ENCODE measurements around the gene ARL5A.
"Not testable (repeated sequence)": the region's sequence is repeated elsewhere in the genome, so short reads cannot be mapped to it uniquely, and the experiment has no call there.

Gene ARL5A

DNA sequence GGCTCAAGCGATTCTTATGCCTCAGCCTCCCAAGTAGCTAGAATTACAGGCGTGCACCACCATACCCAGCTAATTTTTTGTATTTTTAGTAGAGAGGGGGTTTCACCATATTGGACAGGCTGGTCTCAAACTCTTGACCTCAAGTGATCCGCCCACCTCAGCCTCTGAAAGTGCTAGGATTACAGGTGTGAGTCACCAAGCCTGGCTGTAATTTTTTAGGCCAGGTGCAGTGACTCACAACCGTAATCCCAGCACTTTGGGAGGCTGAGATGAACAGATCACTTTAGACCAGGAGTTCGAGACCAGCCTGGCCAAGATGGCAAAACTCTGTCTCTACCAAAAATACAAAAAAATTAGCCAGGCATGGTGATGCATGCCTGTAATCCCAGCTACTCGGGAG is 33.8 kb downstream of the ARL5A start:
- DNase-seq: not testable (repeated sequence)

DNA sequence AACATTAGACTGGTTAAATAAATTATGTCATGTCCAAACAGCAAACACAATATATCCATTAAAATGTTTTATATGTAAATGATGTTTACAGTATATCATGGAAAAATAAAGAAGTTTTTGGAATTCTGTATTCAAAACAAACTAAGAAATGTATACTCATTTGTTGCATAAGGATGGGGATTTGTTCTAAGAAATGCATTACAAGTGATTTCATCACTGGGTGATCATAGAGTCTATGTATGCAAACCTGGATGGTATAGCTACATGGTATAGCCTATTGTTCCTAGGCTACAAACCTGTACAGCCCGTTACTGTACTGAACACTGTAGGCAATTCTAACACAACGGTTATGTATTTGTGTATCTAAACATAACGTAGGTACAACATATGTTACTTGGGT is 35.1 kb downstream of the ARL5A start:
- no peak for DNase-seq

DNA sequence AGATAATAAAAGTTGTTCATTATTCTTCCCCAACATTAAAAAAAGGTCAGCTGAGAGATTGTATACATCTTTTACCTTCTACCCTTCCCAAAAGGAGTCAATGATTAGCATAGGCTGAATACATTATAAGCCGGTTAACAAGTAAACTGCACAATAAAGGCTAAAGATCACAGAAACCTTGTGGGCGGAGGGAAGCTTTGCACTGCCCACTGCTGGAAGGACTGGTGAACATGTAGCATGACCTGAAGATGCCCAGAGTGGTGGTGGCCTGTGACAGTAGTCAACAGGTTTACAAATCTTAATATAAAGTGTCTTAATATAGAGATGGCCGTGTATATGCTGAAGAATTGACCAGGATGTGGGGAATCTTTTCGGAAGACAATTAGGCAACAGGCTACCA is 35.6 kb downstream of the ARL5A start:
- DNase-seq: no peak

DNA sequence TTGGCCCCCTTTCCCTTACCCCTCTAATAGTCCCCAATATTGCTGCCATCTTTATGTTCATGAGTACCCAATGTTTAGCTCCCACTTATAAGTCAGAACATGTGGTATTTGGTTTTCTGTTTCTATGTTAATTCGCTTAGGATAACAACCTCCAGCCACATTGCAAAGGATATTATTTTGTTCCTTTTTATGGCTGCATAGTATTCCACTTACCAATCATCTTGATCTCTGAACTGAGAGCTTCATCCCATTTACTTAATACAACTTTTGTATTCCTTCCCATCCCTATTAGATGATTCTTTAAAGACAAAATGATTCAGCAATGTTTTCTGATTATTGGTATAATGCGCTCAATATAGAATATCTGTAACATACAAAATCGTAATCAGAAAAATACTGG is 36.7 kb downstream of the ARL5A start:
- DNase-seq: no peak

DNA sequence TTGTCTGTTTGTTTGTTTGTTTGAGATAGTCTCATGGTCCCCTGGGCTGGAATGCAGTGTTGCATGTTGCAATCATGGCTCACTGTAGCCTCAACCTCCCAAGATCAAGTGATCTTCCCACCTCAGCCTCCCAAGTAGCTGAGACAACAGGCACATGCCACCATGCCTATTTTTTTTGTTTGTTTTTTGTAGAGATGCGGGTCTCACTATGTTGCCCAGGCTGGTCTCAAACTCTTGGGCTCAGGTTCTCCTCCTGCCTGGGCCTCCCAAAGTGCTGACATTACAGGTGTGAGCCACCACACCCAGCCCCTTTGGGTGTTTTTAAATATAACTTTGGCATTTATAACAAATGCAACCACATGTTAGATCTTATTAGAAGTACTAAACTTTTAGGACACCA is 37.5 kb downstream of the ARL5A start:
- no peak for DNase-seq

DNA sequence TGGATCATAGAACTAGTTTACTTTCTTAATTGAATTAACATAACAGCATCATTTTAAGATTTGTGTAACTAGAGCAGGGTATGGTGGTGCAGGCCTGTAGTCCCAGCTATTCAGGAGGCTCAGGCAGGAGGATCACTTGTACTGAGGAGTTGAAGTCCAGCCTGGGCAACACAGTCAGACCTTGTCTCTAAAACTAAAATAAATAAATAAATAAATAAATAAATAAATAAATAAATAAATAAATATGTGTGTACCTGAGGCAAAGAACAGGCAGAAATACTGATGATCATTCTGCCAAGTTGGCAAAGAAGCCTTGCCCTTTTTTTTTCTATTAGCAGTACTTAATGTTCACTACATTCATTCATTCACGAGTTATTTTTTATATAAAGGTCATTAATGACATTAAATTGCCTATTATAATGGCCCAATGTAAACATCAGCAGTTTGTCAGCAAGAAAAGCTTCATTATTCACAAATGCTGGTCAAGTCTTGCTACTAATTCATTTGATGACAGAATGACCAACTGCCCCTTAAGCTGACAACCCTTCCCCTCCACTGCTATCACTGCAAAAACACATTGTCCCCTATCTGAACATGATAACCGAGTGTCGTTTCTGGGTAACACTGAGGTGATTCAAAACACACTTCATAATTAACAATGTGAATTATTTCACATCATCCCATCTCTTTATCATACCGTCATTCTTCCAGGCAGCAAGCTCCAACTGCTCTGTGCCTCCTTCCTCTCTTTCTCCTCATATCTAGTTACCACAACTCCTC is 39.0 kb downstream of the ARL5A start:
- no peak for DNase-seq

DNA sequence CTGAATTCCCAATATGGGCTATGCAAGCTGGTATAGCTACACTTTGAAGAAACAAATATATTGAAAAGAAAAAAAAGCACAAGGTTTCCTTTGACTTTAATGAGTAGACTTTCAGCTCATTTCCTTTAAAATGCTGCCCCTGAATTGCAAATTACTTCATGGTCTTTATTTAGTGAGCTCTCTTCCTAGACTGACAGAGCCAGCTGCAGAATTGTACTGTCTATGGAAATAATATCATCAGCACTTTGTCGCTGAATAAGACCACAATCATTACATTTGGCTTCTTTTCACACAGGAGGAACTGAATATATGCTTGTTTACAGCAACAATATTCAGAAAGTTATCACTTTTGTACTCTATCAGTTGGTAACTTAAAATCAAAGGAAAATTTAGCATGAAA is 41.7 kb downstream of the ARL5A start:
- DNase-seq: no peak

DNA sequence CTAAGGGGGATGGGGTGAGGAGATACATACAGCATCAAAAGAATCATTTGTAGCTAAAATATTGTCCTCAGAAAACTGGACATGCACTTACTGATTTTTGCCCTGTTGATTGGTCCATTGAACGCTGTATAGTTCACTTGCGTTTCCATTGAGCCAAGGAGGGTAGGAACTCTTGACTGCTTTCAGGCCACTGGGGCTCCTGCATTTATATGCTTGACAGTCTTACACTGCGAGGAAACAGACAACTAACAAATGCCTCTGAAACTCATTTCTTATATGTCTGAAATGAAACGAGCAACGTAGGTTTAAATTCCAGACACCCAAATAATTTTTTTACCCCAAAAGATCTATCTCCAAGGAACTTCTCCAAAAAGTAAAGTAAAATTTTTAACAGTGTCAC is 42.1 kb downstream of the ARL5A start:
- DNase-seq: no peak

DNA sequence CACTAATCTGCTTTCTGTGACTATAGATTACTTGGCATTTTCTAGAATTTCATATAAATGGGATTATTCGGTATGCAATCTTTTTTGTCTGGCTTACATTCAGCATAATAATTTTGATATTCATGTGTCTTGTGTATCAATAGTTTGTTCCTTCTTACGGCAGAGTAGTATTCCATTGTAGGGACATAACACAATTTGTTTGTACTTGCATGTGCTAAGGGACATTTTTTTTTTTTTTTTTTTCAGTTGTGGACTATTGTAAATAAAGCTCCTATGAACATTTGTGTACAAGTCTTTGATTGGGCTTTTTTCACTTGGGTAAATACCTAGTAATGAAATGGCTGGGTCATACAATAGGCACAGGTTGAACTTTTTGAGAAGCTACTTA is 45.1 kb downstream of the ARL5A start:
- DNase-seq: no peak

DNA sequence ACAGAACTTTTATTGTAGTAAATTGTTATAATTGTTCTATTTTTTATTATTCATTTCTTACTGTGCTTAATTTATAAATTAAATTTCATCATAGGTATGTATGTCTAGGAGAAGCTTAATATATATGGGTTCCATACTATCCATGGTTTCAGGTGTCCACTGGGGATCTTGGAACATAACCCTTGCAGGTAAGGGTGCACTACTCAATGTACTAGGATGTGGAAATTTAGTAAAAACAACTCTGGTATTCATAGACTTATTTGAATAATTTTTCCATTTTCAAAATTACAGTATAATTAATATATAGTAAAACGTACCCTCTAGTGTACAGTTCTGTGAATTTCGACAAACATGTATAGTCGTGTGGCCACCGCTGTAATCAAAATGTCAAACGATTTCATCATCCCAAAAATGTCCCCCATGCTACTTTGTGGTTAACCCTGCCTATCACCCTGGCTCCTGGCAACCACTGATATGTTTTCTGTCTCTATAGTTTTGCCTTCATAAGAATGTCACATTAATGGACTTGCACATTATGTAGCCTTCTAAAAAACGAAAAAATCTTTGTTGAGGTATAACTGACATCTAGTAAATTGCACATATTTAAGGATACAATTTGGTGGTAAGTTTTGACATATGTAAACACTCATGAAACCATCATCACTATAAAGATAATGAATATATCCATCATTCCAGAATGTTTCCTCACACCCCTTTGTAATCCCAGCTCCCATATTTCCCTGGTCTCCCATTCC is 45.7 kb downstream of the ARL5A start:
- DNase-seq: no peak

DNA sequence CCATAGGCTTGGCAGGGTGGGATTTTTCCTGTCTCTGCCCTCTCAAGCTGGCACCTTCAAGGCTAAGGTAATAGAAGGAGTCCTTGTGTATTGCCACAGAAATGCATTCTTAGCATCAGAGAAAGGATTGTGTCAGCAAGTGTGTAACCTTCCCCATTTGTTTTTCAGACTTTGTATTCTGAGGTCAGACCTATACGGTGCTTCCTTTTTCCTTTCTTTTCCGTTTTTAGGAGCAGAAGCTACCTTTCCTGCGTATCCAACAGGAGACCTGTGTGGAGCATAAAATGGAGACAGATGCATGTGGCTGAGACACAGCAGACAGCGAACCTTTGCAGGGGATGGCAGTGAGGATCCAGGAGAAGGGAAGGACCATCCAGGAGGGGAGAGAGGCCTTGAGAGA is 46.6 kb downstream of the ARL5A start:
- DNase-seq: no peak

DNA sequence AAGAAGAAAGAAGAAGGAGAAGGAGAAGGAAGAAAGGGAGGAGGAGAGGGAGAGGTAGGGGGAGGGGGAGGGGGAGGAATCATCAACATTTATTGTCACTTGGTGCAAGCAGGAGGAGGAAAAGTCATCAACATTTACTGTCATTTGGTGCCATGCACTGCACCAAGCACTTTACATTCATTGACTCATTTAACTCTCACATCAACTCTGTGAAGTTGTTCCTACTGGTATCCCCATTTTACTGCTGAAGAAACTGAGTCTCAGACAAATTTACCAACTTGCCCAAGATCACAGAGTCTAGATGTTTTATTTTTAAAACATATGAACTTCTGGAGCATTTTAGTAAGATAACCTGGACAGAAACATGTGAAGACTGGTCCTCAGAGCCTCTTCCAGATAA is 47.3 kb downstream of the ARL5A start:
- DNase-seq: no peak

DNA sequence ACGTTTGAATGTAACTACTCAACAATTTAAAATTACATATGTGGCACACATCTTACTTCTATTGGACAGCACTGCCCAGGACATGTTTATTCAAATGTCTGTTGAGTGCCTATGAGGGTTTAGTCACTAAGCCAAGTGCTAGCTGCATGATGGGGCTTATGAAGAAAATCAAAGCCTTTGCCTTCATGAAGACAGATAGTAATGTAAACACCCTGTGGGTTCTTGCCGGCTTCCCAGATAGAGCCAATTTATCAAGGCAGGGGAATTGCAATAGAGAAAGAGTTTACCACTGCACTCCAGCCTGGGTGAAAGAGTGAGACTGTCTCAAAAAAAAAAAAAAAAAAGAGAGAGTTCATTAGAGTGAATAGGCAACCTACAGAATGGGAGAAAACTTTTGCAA is 50.3 kb downstream of the ARL5A start:
- no peak for DNase-seq

DNA sequence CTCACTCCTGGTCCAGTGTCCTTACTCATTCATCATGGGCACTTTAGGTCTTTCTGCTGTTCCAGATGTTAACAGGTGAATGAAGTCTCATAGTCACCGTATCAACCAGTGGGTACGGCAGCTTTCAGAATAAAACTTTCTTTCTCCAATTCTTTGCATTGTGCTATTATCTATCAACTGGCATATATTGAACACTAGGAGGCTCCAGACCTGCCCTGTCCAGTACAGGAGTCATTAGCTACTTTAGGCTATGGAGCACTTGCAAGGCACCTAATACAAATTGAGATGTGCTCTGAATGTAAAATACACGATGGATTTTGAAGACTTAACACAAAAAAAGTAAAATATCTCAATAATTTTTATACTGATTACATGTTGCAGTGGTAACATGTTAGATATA is 50.7 kb downstream of the ARL5A start:
- peak; percentile 6 for DNase-seq

DNA sequence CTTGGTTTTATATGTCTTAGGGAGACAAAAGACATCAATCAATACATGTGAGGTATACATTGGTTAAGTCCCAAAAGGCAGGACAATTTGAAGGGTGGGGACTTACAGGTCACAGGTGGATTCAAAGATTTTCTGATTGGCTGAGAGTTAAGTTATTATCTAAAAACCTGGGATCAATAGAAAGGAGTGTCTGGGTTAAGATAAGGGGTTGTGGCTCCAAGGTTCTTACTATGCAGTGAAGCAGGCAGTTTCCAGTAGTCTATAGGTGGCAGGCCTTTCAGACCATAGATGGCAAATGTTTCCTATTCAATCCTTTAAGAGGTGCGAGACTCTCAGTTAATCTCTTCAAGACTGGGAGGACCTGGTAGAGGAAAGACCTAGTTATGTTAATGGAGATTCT is 51.9 kb downstream of the ARL5A start:
- no peak for DNase-seq

DNA sequence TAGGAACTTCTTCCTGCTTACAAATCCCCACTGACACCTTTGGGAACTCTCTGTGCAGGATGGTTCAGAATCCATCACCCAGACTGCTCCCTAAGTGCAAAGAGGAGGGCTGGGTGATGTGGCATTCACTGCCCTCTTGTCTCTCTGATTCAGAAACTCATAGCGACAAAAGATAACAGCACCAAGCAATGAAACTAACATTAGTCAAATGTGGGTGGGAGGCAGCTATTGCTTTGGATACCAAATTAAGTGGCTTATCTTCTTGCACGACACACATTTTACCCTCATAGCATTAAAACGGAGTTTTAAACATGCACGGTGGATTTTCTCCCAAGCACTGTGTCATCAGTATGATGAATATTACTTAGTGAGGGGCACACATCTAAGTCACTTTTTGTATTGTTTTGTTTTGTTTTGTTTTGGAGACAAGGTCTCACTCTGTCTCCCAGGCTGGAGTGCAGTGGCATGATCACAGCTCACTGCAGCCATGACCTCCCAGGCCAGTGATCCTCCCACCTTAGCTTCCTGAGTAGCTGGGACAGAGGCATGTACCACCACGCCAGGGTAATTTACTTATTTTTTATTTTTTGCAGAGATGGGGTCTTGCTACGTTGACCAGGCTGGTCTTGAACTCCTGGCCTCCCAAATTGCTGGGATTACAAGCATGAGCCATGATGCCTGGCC is 53.0 kb downstream of the ARL5A start:
- DNase-seq: no peak

DNA sequence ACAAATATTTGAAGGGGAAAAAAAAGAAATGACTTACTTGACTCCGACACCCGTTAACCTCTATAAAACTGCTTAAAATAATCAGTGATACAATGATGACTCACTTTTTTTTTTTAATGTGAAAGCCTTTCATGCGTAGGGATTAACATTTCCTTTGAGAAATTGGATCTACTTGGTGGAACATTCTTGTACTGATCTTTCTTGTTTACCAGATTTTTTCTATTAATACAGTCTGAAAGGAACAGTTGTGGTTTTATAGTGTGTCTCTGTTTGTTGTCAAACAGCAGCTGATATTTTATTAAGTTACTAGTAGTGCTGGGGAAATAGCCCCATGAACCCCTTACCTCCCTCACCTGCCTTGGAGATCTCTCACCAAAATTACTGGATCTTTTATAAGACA is 53.7 kb downstream of the ARL5A start:
- DNase-seq: no peak

DNA sequence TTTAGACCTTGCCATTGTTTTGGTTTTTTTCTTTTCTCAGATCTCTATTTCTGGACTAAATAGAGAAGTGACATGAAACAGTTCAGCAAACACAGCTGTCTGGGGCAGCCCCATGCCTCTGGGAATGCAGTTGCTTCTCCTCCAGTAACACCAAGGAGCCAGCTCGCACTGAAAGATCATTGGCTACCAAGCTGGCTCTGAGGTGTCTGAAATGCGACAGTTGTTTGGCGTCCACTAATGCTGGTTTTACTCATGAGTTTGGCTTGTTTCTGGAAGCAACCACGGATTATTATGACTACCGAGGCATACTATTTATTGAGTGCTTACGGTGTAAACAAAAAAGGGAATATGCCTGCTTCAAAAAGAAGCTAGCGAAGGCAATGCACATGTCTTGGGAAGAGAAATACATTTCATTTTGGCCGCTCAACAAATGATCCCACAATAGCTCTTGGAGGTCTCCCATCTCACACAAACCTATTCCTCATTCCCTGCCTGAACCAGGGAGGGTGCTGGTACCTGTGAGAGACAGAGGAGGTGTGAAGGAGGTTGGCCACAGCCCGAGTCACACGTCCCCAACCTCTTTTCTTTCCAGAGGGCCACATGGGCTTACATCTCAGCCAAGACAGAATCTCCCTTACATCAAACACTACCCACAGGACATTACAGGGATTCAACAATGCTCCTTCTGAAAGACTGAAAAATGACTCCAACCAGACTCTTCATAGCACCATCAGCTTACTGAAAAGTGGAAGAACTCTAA is 56.4 kb downstream of the ARL5A start:
- peak; percentile 1 for DNase-seq

DNA sequence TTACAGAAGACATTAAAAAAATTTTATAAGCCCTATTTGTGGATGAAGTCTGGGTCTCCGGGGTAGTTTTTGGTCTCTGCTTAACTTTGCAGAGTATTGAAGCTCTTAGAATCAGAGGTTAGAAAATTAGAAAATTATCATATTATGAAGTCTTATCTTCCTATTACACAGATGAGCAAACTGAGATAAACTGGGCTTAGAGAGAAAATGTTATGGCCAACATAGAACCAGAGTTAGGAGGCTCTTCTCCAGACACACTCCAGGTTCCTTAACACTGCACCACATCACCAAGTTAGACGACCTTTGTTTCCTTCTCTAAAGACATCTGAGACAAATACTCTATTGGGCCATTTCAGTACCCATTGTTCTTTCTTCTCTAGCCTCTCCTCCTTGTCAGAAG is 57.2 kb downstream of the ARL5A start:
- no peak for DNase-seq

DNA sequence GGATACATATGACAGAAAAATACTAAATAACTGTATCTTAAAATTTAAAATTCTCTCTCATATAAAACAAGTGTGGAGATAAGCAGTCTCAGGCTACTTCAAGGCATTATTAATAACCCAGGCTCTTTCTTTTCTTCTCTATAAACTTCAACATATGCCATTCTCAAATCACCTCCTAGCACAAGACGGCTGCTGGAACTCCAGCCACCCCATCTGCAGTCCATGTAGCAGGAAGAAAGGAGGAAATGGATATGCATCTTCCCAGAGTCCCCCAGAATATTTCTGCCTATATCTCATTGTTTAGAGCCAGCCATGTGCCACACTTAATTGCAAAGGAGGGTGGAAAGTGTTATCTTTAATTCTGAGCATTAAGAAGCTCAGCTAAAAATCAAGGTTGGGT is 58.6 kb downstream of the ARL5A start:
- no peak for DNase-seq

DNA sequence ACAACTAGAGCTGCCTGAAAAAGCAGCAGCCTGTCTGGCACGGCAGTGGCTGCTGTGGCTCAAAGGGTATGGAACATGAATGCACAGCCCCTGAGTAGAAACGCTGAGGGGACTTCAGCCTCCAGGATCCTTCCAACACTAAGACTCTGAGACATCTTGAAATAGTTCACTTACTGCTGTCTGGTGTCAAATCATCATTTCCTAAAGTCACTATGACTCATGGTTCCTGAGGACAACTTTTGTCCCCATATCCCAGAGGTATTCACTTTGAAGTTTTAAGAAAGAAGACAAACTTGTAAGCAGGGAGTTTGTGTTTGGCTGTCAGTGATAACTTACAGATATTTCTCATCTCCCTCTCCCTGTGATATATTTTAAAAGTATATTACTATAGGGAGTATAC is 60.7 kb downstream of the ARL5A start:
- no peak for DNase-seq

DNA sequence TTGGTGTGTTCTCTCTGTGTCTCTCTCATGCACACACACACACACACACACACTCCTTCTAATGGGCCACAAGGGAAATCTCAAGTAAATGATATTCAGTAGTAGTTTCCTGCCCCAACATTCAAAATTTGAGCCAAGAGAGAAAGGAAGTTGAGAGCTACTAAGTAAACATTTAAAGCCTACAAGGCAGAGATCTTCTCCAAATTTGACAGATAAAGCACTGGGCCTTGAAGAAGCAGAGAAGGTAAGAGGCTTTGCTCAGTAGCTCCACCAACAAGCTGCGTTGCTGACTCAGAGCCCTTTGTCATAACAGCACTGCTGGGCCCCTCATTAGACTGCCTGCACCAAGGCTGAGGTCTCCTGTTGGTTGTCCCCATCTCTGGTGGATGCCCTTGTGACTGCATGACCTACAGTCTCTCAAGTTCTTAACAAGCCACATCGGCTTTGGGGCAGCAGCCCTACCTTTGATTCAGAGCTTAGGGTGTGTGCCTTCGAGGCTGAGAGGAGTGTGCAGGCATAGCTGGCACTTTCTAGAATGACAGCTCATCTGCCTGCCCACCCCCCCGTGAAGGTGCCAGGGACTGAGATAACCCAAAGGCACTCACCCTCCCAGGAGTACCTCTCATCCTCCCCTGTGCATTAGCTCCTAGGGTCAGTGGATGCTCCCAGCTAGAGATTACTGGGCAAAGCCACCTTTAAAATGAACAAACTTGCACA is 61.6 kb downstream of the ARL5A start:
- DNase-seq: no peak

All from inflammatory macrophage treated with lipopolysaccharide for 4 hours (primary cell).